Omental fat pad (tissue), 4 donors: ENCODE data around the gene BAIAP2L1. TPM values are rescaled to one million over a fixed set of nuclear protein-coding genes. Genes with fewer than 3 reads are reported as not detected.

ENCODE experiments used
- ATAC-seq: fragments of 150-250 bp; one replicate; pipeline ENCODE4 v1.9.1; 2016; ENCODE audit warnings: mild to moderate bottlenecking, moderate library complexity; ENCODE audit not compliant: low FRiP score
- DNase-seq: peaks from one replicate; pipeline ENCODE4 v3.0.0-alpha.2; 2019; ENCODE audit warnings: low spot score
- CTCF ChIP-seq, 3 donors: fragments of 450-650 bp; IDR thresholded peaks; one replicate each; pipeline ENCODE4 v1.5.1; 2016 to 2017; ENCODE audit warnings: antibody characterized with exemption in 3 of 3, mild to moderate bottlenecking in 3 of 3, moderate library complexity in 2 of 3
- total RNA-seq, 4 donors: library from RNA; depleted of rRNA; stranded (reverse); fragments of >200 nt; gene quantifications; one replicate each; pipeline ENCODE4 v1.1.0, GENCODE V29; 2016

The BAIAP2L1 gene
- total RNA-seq, 4 donors from 2014 or later, result 2.5 to 6.3 (median 3.0) TPM

GRCh38 chr7:98257701-98258100 lies 143.2 kb downstream of the BAIAP2L1 start:
- ATAC-seq, result no peak
- TF ChIP-seq CTCF (IDR thresholded peaks at IDR 0.05), result no peak
- DNase-seq, result no peak

GRCh38 chr7:98256431-98256830 lies 144.5 kb downstream of the BAIAP2L1 start:
- DNase-seq (no peak), ATAC-seq (no peak)
- no peak for TF ChIP-seq CTCF (IDR thresholded peaks at IDR 0.05)

DNA sequence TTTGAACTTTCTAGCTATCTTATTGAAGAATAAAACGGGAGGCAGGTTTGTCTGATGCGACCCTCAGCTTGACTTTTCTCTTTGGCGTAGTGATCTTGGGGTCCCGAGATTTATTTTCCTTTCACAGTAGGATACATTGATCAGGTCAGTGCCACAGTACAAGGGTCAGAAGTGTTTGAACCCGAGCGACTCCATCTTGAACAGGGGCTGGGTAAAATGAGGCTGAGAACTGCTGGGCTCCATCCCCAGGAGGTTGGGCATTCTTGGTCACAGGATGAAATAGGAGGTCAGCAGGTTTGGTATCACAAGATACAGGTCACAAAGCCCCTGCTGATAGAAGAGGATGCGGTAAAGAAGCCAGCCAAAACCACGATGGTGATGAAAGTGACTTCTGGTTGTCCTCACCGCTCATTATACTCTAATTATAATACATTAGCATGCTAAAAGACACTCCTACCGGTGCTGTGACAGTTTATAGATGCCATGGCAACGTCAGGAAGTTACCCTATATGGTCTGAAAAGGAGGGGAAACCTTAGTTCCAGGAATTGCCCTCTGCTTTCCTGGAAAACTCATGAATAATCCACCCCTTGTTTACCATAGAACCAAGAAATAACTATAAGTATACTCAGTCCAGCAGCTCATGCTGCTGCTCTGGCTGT lies 145.8 kb downstream of the BAIAP2L1 start:
- TF ChIP-seq CTCF (IDR thresholded peaks at IDR 0.05), result no peak
- DNase-seq, result no peak
- no peak for ATAC-seq

- TF ChIP-seq CTCF (IDR thresholded peaks at IDR 0.05), result no peak
- no peak for DNase-seq
- ATAC-seq, result no peak
Measured at GRCh38 chr7:98254516-98254915, 146.4 kb downstream of the BAIAP2L1 start.

DNA sequence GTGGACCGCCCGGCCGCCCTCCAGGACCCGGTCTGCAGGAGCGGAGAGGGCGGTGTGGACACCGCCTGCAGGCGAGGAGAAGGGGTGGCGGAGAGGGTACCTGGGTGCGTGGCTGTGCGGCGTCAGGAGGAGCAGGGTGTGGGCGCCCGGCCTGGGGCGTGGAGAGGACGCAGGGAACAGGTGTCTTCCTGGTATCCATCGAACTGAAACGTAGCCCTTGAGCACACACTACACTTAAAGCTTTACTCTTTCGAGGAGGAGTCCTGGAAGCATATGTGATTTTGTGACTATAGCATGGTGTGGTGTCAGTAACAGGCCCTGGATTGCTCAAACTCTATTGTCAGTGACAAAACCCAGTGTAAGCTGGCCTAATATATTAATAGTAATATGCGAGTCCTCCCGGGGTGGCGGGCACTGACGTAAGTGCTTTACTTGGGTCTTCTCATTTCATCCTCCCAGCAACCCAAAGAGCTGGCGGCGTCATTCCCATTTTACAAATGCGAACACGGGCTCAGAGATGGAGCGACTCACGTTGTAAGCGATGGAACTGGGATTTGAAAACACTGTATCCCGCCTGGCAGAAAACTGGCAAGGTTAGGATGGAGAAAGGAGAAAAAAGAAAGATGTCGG lies 148.3 kb downstream of the BAIAP2L1 start:
- ATAC-seq, result no peak
- no peak for DNase-seq
- no peak for TF ChIP-seq CTCF (IDR thresholded peaks at IDR 0.05)

GRCh38 chr7:98251601-98252424 lies 149.1 kb downstream of the BAIAP2L1 start, which contains the start of gene TECPR1:
Gene TECPR1 (minus strand): TSS chr7:98252232. CDS start chr7:98246146, 6,086 bp downstream.
- peak; percentile 66 for DNase-seq
- TF ChIP-seq CTCF (IDR thresholded peaks at IDR 0.05), result no peak

More at GRCh38 chr7:98251601-98252424, 149.1 kb downstream of the BAIAP2L1 start, which contains the start of gene TECPR1:
- peak; percentile 99 for ATAC-seq
